Erythroblast (primary cell): Measurements from ENCODE around the gene MGAT4B.

Source experiments
- GATA1 ChIP-seq: IDR thresholded peaks from 2 replicates; pipeline ENCODE4 v1.6.1; 2011; ENCODE audit warnings: low read depth, mild to moderate bottlenecking, control low read depth, low read length, moderate library complexity
- POLR2A ChIP-seq: IDR thresholded peaks from 2 replicates; pipeline ENCODE4 v1.6.1; 2011; ENCODE audit warnings: mild to moderate bottlenecking, low read length

- no peak for TF ChIP-seq GATA1
- no peak for TF ChIP-seq POLR2A
Measured at GRCh38 chr5:179816796-179817469, 10.3 kb upstream of the MGAT4B start.
